Astrocyte of the spinal cord (primary cell): ENCODE measurements around the gene ANXA1.

Experiments used
- DNase-seq: peaks from one replicate; pipeline ENCODE4 v3.0.0; 2011; ENCODE audit warnings: low read depth, low spot score
- H3K4me3 ChIP-seq: 2 replicates; pipeline ENCODE4 v1.5.1; 2011; ENCODE audit warnings: low read depth, mild to moderate bottlenecking, low read length, moderate library complexity
- in situ Hi-C: cut with HindIII; loops from 2 replicates; pipeline ENCODE4 v1.10.0; 2017; ENCODE audit warnings: low sequenced_read_pairs
- TF ChIP-seq, protein P1 (sequence below): IDR thresholded peaks from 2 replicates; pipeline ENCODE4 v1.5.1; 2012; ENCODE audit warnings: low read depth, mild to moderate bottlenecking, low read length, inconsistent platforms

Gene ANXA1

DNA sequence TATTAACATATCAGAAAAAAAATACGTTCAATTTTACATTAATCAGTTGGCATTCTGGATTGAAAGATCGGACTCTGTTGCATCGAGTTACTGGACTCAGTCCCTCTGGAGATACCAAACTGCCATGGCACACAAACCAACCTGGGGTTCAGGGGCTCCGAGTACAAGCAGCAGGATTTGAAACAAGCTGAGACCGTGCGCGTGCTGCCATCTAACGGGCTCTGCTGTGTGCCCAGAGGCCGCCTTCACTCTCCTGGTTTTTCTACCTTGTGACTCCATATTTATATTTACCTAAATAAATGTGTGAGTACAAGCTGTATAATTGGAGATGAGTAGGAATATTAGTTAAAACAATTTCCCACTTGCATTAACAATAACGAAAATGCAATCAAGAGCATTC is 48.2 kb downstream of the ANXA1 start:
- in situ Hi-C loops = loop anchor here (25.0 kb wide), 1 partner anchor 338 kb away; no protein-coding TSS in a partner anchor
- DNase-seq = no peak
- TF ChIP-seq, protein P1, sequence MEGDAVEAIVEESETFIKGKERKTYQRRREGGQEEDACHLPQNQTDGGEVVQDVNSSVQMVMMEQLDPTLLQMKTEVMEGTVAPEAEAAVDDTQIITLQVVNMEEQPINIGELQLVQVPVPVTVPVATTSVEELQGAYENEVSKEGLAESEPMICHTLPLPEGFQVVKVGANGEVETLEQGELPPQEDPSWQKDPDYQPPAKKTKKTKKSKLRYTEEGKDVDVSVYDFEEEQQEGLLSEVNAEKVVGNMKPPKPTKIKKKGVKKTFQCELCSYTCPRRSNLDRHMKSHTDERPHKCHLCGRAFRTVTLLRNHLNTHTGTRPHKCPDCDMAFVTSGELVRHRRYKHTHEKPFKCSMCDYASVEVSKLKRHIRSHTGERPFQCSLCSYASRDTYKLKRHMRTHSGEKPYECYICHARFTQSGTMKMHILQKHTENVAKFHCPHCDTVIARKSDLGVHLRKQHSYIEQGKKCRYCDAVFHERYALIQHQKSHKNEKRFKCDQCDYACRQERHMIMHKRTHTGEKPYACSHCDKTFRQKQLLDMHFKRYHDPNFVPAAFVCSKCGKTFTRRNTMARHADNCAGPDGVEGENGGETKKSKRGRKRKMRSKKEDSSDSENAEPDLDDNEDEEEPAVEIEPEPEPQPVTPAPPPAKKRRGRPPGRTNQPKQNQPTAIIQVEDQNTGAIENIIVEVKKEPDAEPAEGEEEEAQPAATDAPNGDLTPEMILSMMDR = peak; percentile 44
- no peak overlapping the region for H3K4me3 ChIP-seq

DNA sequence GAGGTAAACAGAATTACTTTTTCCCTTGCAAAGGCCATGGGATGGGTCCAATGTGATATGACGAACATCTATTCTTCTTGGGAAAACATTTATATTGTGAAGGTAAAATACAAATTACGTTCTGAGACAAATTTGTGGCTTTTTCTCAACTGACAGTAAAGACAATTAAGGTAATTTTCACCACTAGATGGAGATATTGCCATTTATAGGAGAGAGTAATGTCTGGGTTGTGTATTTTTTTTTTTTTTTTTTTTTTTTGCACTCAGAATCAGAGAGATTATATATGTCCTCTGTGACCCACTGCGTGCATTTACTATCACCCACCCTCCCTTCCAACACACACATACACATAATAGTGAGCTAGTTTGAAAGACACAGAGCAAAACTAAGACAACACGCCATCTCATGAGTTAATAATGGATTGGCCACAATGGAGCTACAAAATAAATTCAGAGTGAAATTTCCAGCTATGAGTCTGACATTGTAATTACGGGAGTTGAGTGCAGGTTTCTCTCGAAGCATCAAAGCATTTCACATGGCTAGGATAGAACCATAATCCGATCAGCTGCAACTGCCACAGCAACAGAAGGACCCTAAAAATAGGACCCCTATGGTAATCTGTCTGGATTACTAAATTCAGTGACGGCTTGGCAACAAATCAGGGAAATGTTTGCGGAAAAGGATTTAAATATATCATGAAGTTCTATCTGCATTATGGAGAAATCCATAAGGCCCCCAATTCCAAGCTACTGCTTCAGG is 49.2 kb downstream of the ANXA1 start:
- in situ Hi-C loops = no loop called here
- TF ChIP-seq, protein P1 = peak; percentile 42
- no peak overlapping the region for H3K4me3 ChIP-seq

DNA sequence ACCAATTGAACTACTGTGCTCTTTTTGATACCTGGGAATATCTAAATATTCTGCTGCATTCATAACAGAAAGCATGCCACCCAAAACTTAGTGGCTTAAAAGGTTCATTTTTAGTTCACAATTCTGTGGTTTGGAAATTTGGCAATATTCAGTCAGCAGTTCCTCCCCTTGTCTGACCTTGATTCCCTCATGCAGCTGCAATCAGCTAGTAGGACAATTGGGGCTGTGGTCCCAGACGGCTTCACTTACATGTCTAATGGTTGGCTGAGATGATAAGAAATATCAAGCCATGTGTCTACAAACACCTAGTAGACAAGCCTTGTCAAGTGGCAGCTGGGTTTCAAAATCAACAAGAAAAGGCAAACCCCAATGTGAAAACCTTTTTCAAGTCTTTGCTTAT is 51.3 kb downstream of the ANXA1 start:
- DNase-seq = no peak
- H3K4me3 ChIP-seq = no peak overlapping the region

More for the DNA sequence above, 49.2 kb downstream of the ANXA1 start:
- peak; percentile 46 for DNase-seq

DNA sequence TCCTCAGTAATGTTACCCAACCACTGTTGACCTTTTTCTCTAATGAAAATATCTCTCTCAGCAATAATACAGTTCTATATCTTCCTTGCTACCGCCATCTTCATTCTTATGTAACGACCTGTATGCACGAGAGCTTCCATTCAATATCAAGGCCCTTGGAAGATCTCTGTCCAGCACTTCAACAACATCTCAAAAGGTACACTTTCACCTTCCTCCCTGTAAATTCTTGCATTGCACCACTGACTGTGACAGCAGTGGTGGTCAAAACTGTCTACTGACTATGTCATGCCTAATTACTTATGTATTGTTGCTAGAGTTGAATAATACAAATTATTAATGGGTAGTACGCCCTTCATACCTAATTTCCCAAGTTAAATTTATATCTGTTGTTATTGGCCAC is 53.3 kb downstream of the ANXA1 start:
- no peak for DNase-seq
- H3K4me3 ChIP-seq = no peak overlapping the region
- in situ Hi-C loops = no loop called here
- TF ChIP-seq, protein P1 = no peak

More for the DNA sequence above, 51.3 kb downstream of the ANXA1 start:
- TF ChIP-seq, protein P1 = no peak
- in situ Hi-C loops = no loop called here

GRCh38 chr9:73206851-73207250 is 55.2 kb downstream of the ANXA1 start:
- DNase-seq = no peak

DNA sequence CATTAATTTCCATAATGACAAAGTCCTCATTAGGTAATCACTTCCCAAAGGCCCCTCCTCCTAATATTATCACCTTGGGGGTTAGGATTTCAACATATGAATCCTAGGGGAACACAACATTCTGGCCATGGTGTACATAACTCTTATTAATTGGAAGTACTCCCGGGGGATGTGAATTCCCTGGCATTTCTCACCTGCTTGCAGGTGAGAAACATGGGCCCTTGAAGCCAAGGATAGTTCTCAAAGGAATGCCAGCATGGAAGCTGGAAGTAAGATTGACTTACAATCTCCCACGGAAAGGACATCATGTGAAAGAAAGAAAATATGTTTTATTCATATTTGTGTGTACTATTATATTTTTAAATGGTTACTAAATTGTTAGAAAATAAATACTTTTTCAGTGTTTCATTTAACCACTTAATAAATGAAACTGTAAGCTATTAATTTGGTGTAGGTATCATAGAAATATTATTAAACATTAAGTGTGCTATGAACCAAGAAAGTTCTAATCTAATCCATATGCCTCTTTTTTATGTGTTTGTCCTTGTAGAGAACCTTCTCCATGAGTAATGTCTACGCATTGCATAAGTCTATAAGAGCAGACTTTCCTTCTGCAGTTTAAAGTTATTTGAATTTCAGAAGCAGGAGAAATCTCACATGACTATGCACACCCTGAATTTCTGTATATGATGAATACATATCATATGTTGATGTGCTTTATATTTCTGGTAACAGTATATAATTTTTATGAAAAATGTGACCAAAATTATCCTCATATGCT is 59.4 kb downstream of the ANXA1 start:
- TF ChIP-seq, protein P1 = no peak
- DNase-seq = no peak
- in situ Hi-C loops = no loop called here
- no peak overlapping the region for H3K4me3 ChIP-seq

More at GRCh38 chr9:73206851-73207250, 55.2 kb downstream of the ANXA1 start:
- in situ Hi-C loops = no loop called here
- TF ChIP-seq, protein P1 = no peak
- no peak overlapping the region for H3K4me3 ChIP-seq
